IMR-90 (cell line): Measurements from ENCODE around the gene PAFAH2. TPM values are rescaled to one million over a fixed set of nuclear protein-coding genes. Genes with fewer than 3 reads are reported as not detected.

Source experiments
- ATAC-seq: fragments of 200-7000 bp; cut with Tn5 transposase; 2 replicates; pipeline ENCODE4 v1.9.1; 2020; ENCODE audit warnings: low read depth, mild to moderate bottlenecking, moderate library complexity
- BruUV-seq: library from RNA; stranded (reverse); fragments of 400-500 nt; replicated peaks from 2 replicates; lab custom pipeline; 2021; lab: Mats Ljungman, UMichigan
- CTCF ChIA-PET: fragments of 300-600 bp; formaldehyde crosslinking; extraction: SDS; loops from one replicate; lab custom pipeline; 2021; ENCODE audit warnings: antibody characterized with exemption; lab: Yijun Ruan, JAX
- POLR2A ChIA-PET: fragments of 300-600 bp; sonication (Branson Sonifier 250); formaldehyde crosslinking; loops from one replicate; lab custom pipeline; 2022; ENCODE audit warnings: antibody characterized with exemption; ENCODE audit not compliant: unreplicated experiment; lab: Charles Lee
- DNase-seq: peaks from one replicate; pipeline ENCODE4 v3.0.0; 2013
- H2AFZ ChIP-seq: replicated peaks from 2 replicates; pipeline ENCODE3; 2013; ENCODE audit warnings: low read length, mild to moderate bottlenecking; ENCODE audit not compliant: poor library complexity
- H2AK5ac ChIP-seq: 2 replicates; pipeline ENCODE4 v1.6.1; 2013; ENCODE audit warnings: low read depth, low read length, inconsistent platforms
- H2AK9ac ChIP-seq: replicated peaks from 2 replicates; pipeline ENCODE3; 2013; ENCODE audit warnings: mild to moderate bottlenecking, low read depth, low read length, moderate library complexity; ENCODE audit not compliant: poor library complexity
- H2BK120ac ChIP-seq: 2 replicates; pipeline ENCODE4 v1.6.1; 2013; ENCODE audit warnings: low read depth, low read length, inconsistent platforms
- H2BK15ac ChIP-seq: 3 replicates; pipeline ENCODE4 v1.6.1; 2013; ENCODE audit warnings: low read depth, low read length, inconsistent platforms
- H2BK20ac ChIP-seq: 2 replicates; pipeline ENCODE4 v1.6.1; 2013; ENCODE audit warnings: low read depth, mild to moderate bottlenecking, inconsistent platforms, low read length, moderate library complexity
- H2BK5ac ChIP-seq: 2 replicates; pipeline ENCODE4 v1.6.1; 2013; ENCODE audit warnings: mild to moderate bottlenecking, low read depth, low read length, inconsistent platforms; ENCODE audit not compliant: poor library complexity, severe bottlenecking
- H3K14ac ChIP-seq: replicated peaks from 2 replicates; pipeline ENCODE4 v1.6.1; 2013; ENCODE audit warnings: low read depth, low read length, inconsistent platforms
- H3K18ac ChIP-seq: 2 replicates; pipeline ENCODE4 v1.6.1; 2013; ENCODE audit warnings: low read depth, low read length, control low read depth
- H3K23ac ChIP-seq: 2 replicates; pipeline ENCODE4 v1.6.1; 2013; ENCODE audit warnings: low read depth, low read length, inconsistent platforms
- H3K27ac ChIP-seq: 2 replicates; pipeline ENCODE4 v1.5.1; 2013; ENCODE audit warnings: mild to moderate bottlenecking, control low read depth, low read length; ENCODE audit not compliant: insufficient read depth
- H3K27me3 ChIP-seq: 2 replicates; pipeline ENCODE4 v1.6.1; 2013; ENCODE audit warnings: low read length; ENCODE audit not compliant: control insufficient read depth, insufficient read depth
- H3K36me3 ChIP-seq: 2 replicates; pipeline ENCODE4 v1.6.1; 2013; ENCODE audit warnings: low read length, mixed read lengths; ENCODE audit not compliant: control insufficient read depth, insufficient read depth
- H3K4ac ChIP-seq: 2 replicates; pipeline ENCODE4 v1.6.1; 2013; ENCODE audit warnings: low read depth, low read length, inconsistent platforms
- H3K4me1 ChIP-seq: 2 replicates; pipeline ENCODE4 v1.6.1; 2013; ENCODE audit warnings: low read length, mixed read lengths; ENCODE audit not compliant: control insufficient read depth, insufficient read depth
- H3K4me2 ChIP-seq: 2 replicates; pipeline ENCODE4 v1.6.1; 2013; ENCODE audit warnings: low read depth, mild to moderate bottlenecking, control low read depth, low read length, moderate library complexity
- H3K4me3 ChIP-seq: 2 replicates; pipeline ENCODE4 v1.5.1; 2013; ENCODE audit warnings: low read depth, mild to moderate bottlenecking, control low read depth, low read length, moderate library complexity; ENCODE audit not compliant: insufficient read depth
- H3K56ac ChIP-seq: 2 replicates; pipeline ENCODE4 v1.6.1; 2013; ENCODE audit warnings: low read length, inconsistent platforms; ENCODE audit not compliant: insufficient read depth; ENCODE audit errors: extremely low read depth
- H3K79me1 ChIP-seq, 2 experiments: 2 replicates each; pipeline ENCODE4 v1.6.1; 2013; ENCODE audit warnings: low read length in 2 of 2, inconsistent platforms in 1 of 2, low read depth in 1 of 2
- H3K9ac ChIP-seq: 2 replicates; pipeline ENCODE4 v1.6.1; 2013; ENCODE audit warnings: low read depth, low read length, control low read depth
- H3K9me1 ChIP-seq: 2 replicates; pipeline ENCODE4 v1.6.1; 2013; ENCODE audit warnings: low read length, inconsistent platforms; ENCODE audit not compliant: insufficient read depth
- H3K9me3 ChIP-seq: 2 replicates; pipeline ENCODE4 v1.6.1; 2013; ENCODE audit warnings: low read length; ENCODE audit not compliant: control insufficient read depth, insufficient read depth
- H4K20me1 ChIP-seq: 2 replicates; pipeline ENCODE4 v1.6.1; 2013; ENCODE audit warnings: low read length, inconsistent platforms; ENCODE audit not compliant: insufficient read depth
- H4K5ac ChIP-seq: 2 replicates; pipeline ENCODE4 v1.6.1; 2013; ENCODE audit warnings: mild to moderate bottlenecking, low read depth, low read length, control low read depth
- H4K8ac ChIP-seq, 2 experiments: 2 replicates each; pipeline ENCODE4 v1.6.1; 2013; ENCODE audit warnings: low read depth in 2 of 2, low read length in 2 of 2, control low read depth in 1 of 2, inconsistent platforms in 1 of 2
- H4K91ac ChIP-seq: 2 replicates; pipeline ENCODE4 v1.6.1; 2013; ENCODE audit warnings: low read depth, low read length, inconsistent platforms; ENCODE audit not compliant: insufficient read depth
- BHLHE40 ChIP-seq: fragments of 150-350 bp; IDR thresholded peaks from 2 replicates; pipeline ENCODE4 v1.6.1; 2016; ENCODE audit warnings: mild to moderate bottlenecking, low read depth, low read length
- CEBPB ChIP-seq: IDR thresholded peaks from 2 replicates; pipeline ENCODE4 v1.6.1; 2012; ENCODE audit warnings: low read depth, low read length, improper control_type of control experiment
- CHD1 ChIP-seq: IDR thresholded peaks from 2 replicates; pipeline ENCODE4 v1.6.1; 2012; ENCODE audit warnings: low read depth, low read length, improper control_type of control experiment
- CTCF ChIP-seq: conservative IDR thresholded peaks from 2 replicates; pipeline ENCODE4 v1.5.1; 2012; ENCODE audit warnings: mild to moderate bottlenecking, low read depth, low read length, improper control_type of control experiment
- FOS ChIP-seq: fragments of 150-350 bp; IDR thresholded peaks from 2 replicates; pipeline ENCODE4 v1.6.1; 2016; ENCODE audit warnings: low read depth, low read length
- MAFK ChIP-seq: IDR thresholded peaks from 2 replicates; pipeline ENCODE4 v1.6.1; 2012; ENCODE audit warnings: low read depth, low read length, improper control_type of control experiment
- MAZ ChIP-seq: IDR thresholded peaks from 2 replicates; pipeline ENCODE4 v1.6.1; 2012; ENCODE audit warnings: low read depth, mild to moderate bottlenecking, low read length, improper control_type of control experiment, moderate library complexity, borderline replicate concordance
- MXI1 ChIP-seq: IDR thresholded peaks from 2 replicates; pipeline ENCODE4 v1.6.1; 2012; ENCODE audit warnings: low read depth, mild to moderate bottlenecking, low read length, moderate library complexity, borderline replicate concordance
- NFE2L2 ChIP-seq: fragments of 150-350 bp; IDR thresholded peaks from 2 replicates; pipeline ENCODE4 v1.6.1; 2016; ENCODE audit warnings: low read depth, mild to moderate bottlenecking, low read length
- POLR2A ChIP-seq: IDR thresholded peaks from 2 replicates; pipeline ENCODE4 v1.6.1; 2012; ENCODE audit warnings: mild to moderate bottlenecking, low read depth, low read length
- RAD21 ChIP-seq: IDR thresholded peaks from 2 replicates; pipeline ENCODE4 v1.6.1; 2012; ENCODE audit warnings: low read length, improper control_type of control experiment
- RCOR1 ChIP-seq: IDR thresholded peaks from 2 replicates; pipeline ENCODE4 v1.6.1; 2012; ENCODE audit warnings: mild to moderate bottlenecking, low read length, improper control_type of control experiment; ENCODE audit not compliant: insufficient replicate concordance
- RFX5 ChIP-seq: IDR thresholded peaks from 2 replicates; pipeline ENCODE4 v1.8.0; 2012; ENCODE audit warnings: low read depth, mild to moderate bottlenecking, low read length, moderate library complexity
- SMC3 ChIP-seq: fragments of 150-350 bp; IDR thresholded peaks from 2 replicates; pipeline ENCODE4 v1.6.1; 2016; ENCODE audit warnings: low read depth, mild to moderate bottlenecking, antibody characterized with exemption, low read length, moderate library complexity
- USF2 ChIP-seq: fragments of 150-350 bp; IDR thresholded peaks from 2 replicates; pipeline ENCODE4 v1.6.1; 2017; ENCODE audit warnings: mild to moderate bottlenecking, antibody characterized with exemption, low read length, low read depth
- WGBS, 2 experiments: methylation state at CpG; one replicate each; pipeline versions ENCODE4 v1.1.5 to v1.1.7; 2013; ENCODE audit warnings: missing lambda C conversion rate in 2 of 2; ENCODE audit not compliant: insufficient read length in 1 of 2; ENCODE audit errors: extremely low coverage in 2 of 2; 5-methylcytosine and 5-hydroxymethylcytosine counted together
- dilution Hi-C: fragments of 300-500 bp; cut with HindIII; formaldehyde crosslinking; loops from one replicate; pipeline ENCODE4 v1.14.3; 2018; ENCODE audit warnings: low sequenced_read_pairs; ENCODE audit not compliant: unreplicated experiment
- in situ Hi-C: fragments of 300-500 bp; cut with MboI; formaldehyde crosslinking; loops from 3 replicates; pipeline ENCODE4 v1.14.3; 2019; ENCODE audit warnings: low sequenced_read_pairs, inconsistent platforms, mixed read lengths
- intact Hi-C: fragments of 100-400 bp; cut with micrococcal nuclease; formaldehyde crosslinking; loops from 2 replicates; pipeline ENCODE4 v1.10.0; 2022
- polyA plus RNA-seq, 3 experiments: library from polyadenylated mRNA; depleted of rRNA; stranded (reverse); fragments of >200 nt; gene quantifications; 2 replicates each; pipeline ENCODE4 v1.2.3, GENCODE V29; 2012; ENCODE audit warnings: low replicate concordance in 1 of 3
- total RNA-seq: library from RNA; depleted of rRNA; stranded (reverse); fragments of >200 nt; gene quantifications from 2 replicates; pipeline ENCODE4 v1.2.3, GENCODE V29; 2012

PAFAH2 gene
- total and polyA plus RNA-seq, 2 of the 4 experiments (the other 2 are of a cell fraction) = 8.3 to 12.2 TPM

DNA sequence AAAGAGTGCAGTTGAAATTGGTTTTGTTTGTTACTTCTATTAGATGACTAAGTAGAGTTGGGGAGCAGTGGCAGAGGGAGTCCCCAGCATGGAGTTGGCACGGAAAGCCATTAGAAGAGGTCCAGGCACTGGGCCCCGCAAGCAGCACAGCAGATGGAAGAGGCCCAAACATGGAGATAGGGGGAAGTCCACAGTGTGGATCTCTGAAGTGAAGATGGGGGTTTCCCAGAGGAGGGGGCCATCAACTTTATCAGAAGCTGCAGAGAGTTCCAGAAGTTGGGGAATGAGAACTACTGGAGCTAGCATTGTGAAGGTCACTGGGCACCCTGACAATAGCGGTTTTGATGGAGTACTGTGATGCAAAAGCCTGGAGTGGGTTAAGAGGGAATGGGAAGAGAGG, 30.6 kb downstream of the PAFAH2 start:
- Histone ChIP-seq H3K4me1 (no peaks in the 10 kb centered on the region), H3K27me3 (no peaks in the 10 kb centered on the region), H2AFZ (no peak overlapping the region), H2AK9ac (no peak overlapping the region), H4K5ac (no peak overlapping the region), H4K91ac (no peak overlapping the region), H4K8ac (no peak overlapping the region), H2BK120ac (no peak overlapping the region), H2BK20ac (no peak overlapping the region), H3K79me1 (no peaks in the 10 kb centered on the region), H3K9ac (no peak overlapping the region), H3K23ac (no peak overlapping the region), H3K4ac (no peak overlapping the region), H3K18ac (no peak overlapping the region), H2BK5ac (no peak overlapping the region), H3K9me3 (no peaks in the 10 kb centered on the region), H3K4me3 (no peak overlapping the region), H3K4me2 (no peak overlapping the region), H2BK15ac (no peak overlapping the region), H3K56ac (no peak overlapping the region), H3K9me1 (no peaks in the 10 kb centered on the region), H4K20me1 (no peaks in the 10 kb centered on the region), H3K27ac (no peak overlapping the region), H3K36me3 (peaks cover 19% of the 10 kb centered on the region), H2AK5ac (no peak overlapping the region), H3K14ac (no peak overlapping the region)
- intact Hi-C loops (no loop called here), in situ Hi-C loops (no loop called here), dilution Hi-C loops (no loop called here)
- DNase-seq (no peak), ATAC-seq (no peak)
- BruUV-seq = no TSS peak
- CTCF ChIA-PET = no interaction called here
- 90% methylated on average over 2 of the region's 3 CpGs; no CpG with 5 or more reads in 1 of the 2 experiments for WGBS, 2 experiments
- POLR2A ChIA-PET = no interaction called here
- no peak for TF ChIP-seq CHD1
- TF ChIP-seq NFE2L2 = no peak
- TF ChIP-seq MAFK = no peak
- TF ChIP-seq MAZ = no peak
- TF ChIP-seq POLR2A = no peak
- TF ChIP-seq RFX5 = no peak
- no peak for TF ChIP-seq RCOR1
- TF ChIP-seq FOS = no peak
- TF ChIP-seq USF2 = no peak
- TF ChIP-seq CTCF = no peak
- no peak for TF ChIP-seq BHLHE40
- TF ChIP-seq RAD21 = no peak
- TF ChIP-seq MXI1 = no peak
- no peak for TF ChIP-seq SMC3
- TF ChIP-seq CEBPB = no peak
